Stomach (tissue), 4 donors: ENCODE data around the gene MRGPRE.

Experiments
- CTCF ChIP-seq, 7 experiments: fragments of 450-650 bp in 4 of 7; fragments of 200-600 bp in 3 of 7; sonication (generic) in 3 of 7; IDR thresholded peaks; one replicate each; pipeline ENCODE4 v1.5.1; 2016 to 2019; ENCODE audit warnings: antibody characterized with exemption in 7 of 7, control low read depth in 2 of 7, mild to moderate bottlenecking in 1 of 7
- EP300 ChIP-seq: sonication (generic); formaldehyde crosslinking; IDR thresholded peaks from one replicate; pipeline ENCODE4 v1.6.1; 2017; ENCODE audit warnings: antibody characterized with exemption
- POLR2A ChIP-seq, 4 donors: fragments of 450-650 bp; IDR thresholded peaks; one replicate each; pipeline ENCODE4 v1.6.1; 2016; ENCODE audit warnings: antibody characterized with exemption in 4 of 4, control low read depth in 2 of 4, mild to moderate bottlenecking in 1 of 4, moderate library complexity in 1 of 4

- TF ChIP-seq CTCF (IDR thresholded peaks at IDR 0.05) (no peak), EP300 (no peak), POLR2A (IDR thresholded peaks at IDR 0.05) (no peak)
Measured at GRCh38 chr11:3201112-3201581, 31.1 kb downstream of the MRGPRE start.
